ENCODE results near the gene F7.

GRCh38 chr13:113072376-113072775, 33.2 kb upstream of the F7 start:
- TF ChIP-seq POLR2AphosphoS5 (IDR thresholded peaks at IDR 0.05) (no peak), POLR2A (IDR thresholded peaks at IDR 0.05) (no peak)

All from sigmoid colon (tissue), 4 donors.